Measurements from ENCODE around the gene GMNC. TPM values are rescaled to one million over a fixed set of nuclear protein-coding genes. Genes with fewer than 3 reads are reported as not detected.
A peak's percentile ranks its signal among the peaks of the same experiment; 100 is the strongest.

Gene GMNC
- total and polyA plus RNA-seq, 4 donors: 1.7 to 2.6 (median 2.4) TPM

GRCh38 chr3:190860521-190860920 lies 2.0 kb downstream of the GMNC start:
- Histone ChIP-seq H3K4me3 (ENCODE audit: low read depth in 1 of 3, low read length in 3 of 3) (no peak overlapping the region), H3K27me3 (ENCODE audit: control insufficient read depth in 4 of 4, insufficient read depth in 4 of 4, low read length in 3 of 4) (no peaks in the 10 kb centered on the region), H3K9me3 (ENCODE audit: control insufficient read depth in 4 of 4, low read length in 3 of 4) (no peaks in the 10 kb centered on the region), H3K36me3 (ENCODE audit: control insufficient read depth in 4 of 4, insufficient read depth in 3 of 4, low read depth in 1 of 4, low read length in 3 of 4) (peaks cover 0 to 7% (median 2%) of the 10 kb centered on the region in 4 donors), H3K4me1 (ENCODE audit: control insufficient read depth in 4 of 4, insufficient read depth in 4 of 4, low read length in 3 of 4) (peaks cover 0 to 44% (median 18%) of the 10 kb centered on the region in 4 donors), H3K9ac (ENCODE audit: low read depth in 1 of 2, low read length in 2 of 2) (no peak overlapping the region), H3K27ac (ENCODE audit: low read depth in 1 of 2, low read length in 2 of 2) (peak overlapping the region; percentile 37 to 66)
- no peak for DNase-seq (ENCODE audit: low spot score)
- 73% methylated on average over 7 of the region's 7 CpGs for WGBS
- TF ChIP-seq EGR1 (IDR thresholded peaks at IDR 0.05; ENCODE audit: low read depth in 2 of 2) (no peak), FOXA1 (IDR thresholded peaks at IDR 0.05) (no peak)

DNA sequence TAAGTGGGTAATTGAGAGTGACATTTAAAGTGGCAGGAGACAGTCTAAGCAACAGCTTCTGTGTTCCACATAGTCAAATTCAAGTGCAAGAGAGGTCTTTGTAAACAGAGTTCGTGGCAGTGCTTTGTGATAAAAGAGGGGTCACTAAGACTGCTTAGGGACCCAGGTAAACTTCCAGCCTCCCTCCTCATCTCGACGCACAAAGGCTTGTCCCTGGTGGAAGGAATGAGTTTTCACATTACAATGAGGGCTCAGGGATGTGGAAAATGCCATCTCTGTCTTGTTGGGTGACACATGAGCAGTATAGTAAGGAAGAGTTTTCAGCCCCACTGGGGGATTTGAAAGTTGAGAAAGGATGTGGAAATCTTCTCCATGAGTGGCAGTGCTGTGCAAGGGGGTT lies 7.3 kb downstream of the GMNC start:
- Histone ChIP-seq H3K27me3 (ENCODE audit: control insufficient read depth in 4 of 4, insufficient read depth in 4 of 4, low read length in 3 of 4) (no peaks in the 10 kb centered on the region), H3K36me3 (ENCODE audit: control insufficient read depth in 4 of 4, insufficient read depth in 3 of 4, low read depth in 1 of 4, low read length in 3 of 4) (peaks cover 0 to 16% (median 6%) of the 10 kb centered on the region in 4 donors), H3K4me3 (ENCODE audit: low read depth in 1 of 3, low read length in 3 of 3) (no peak overlapping the region), H3K4me1 (ENCODE audit: control insufficient read depth in 4 of 4, insufficient read depth in 4 of 4, low read length in 3 of 4) (peaks cover 0 to 11% (median under 1%) of the 10 kb centered on the region in 4 donors), H3K27ac (ENCODE audit: low read depth in 1 of 2, low read length in 2 of 2) (no peak overlapping the region), H3K9me3 (ENCODE audit: control insufficient read depth in 4 of 4, low read length in 3 of 4) (no peaks in the 10 kb centered on the region), H3K9ac (ENCODE audit: low read depth in 1 of 2, low read length in 2 of 2) (no peak overlapping the region)
- no peak for DNase-seq (ENCODE audit: low spot score)
- TF ChIP-seq ZBTB33 (IDR thresholded peaks at IDR 0.05): no peak
- TF ChIP-seq, protein P1, sequence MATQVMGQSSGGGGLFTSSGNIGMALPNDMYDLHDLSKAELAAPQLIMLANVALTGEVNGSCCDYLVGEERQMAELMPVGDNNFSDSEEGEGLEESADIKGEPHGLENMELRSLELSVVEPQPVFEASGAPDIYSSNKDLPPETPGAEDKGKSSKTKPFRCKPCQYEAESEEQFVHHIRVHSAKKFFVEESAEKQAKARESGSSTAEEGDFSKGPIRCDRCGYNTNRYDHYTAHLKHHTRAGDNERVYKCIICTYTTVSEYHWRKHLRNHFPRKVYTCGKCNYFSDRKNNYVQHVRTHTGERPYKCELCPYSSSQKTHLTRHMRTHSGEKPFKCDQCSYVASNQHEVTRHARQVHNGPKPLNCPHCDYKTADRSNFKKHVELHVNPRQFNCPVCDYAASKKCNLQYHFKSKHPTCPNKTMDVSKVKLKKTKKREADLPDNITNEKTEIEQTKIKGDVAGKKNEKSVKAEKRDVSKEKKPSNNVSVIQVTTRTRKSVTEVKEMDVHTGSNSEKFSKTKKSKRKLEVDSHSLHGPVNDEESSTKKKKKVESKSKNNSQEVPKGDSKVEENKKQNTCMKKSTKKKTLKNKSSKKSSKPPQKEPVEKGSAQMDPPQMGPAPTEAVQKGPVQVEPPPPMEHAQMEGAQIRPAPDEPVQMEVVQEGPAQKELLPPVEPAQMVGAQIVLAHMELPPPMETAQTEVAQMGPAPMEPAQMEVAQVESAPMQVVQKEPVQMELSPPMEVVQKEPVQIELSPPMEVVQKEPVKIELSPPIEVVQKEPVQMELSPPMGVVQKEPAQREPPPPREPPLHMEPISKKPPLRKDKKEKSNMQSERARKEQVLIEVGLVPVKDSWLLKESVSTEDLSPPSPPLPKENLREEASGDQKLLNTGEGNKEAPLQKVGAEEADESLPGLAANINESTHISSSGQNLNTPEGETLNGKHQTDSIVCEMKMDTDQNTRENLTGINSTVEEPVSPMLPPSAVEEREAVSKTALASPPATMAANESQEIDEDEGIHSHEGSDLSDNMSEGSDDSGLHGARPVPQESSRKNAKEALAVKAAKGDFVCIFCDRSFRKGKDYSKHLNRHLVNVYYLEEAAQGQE (IDR thresholded peaks at IDR 0.05): no peak
- no peak for TF ChIP-seq GABPA (IDR thresholded peaks at IDR 0.05 in 1 of 2, conservative IDR thresholded peaks at IDR 0.05 in 1 of 2)
- TF ChIP-seq, protein P2, sequence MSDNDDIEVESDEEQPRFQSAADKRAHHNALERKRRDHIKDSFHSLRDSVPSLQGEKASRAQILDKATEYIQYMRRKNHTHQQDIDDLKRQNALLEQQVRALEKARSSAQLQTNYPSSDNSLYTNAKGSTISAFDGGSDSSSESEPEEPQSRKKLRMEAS (IDR thresholded peaks at IDR 0.05): no peak
- TF ChIP-seq HNF4G (IDR thresholded peaks at IDR 0.05): no peak
- no peak for TF ChIP-seq EGR1 (IDR thresholded peaks at IDR 0.05; ENCODE audit: low read depth in 2 of 2)
- WGBS: 81% methylated on average over 3 of the region's 3 CpGs

- H3K9ac ChIP-seq (ENCODE audit: low read depth in 1 of 2, low read length in 2 of 2): no peak overlapping the region
- no peaks in the 10 kb centered on the region for H3K9me3 ChIP-seq (ENCODE audit: control insufficient read depth in 4 of 4, low read length in 3 of 4)
- H3K4me1 ChIP-seq (ENCODE audit: control insufficient read depth in 4 of 4, insufficient read depth in 4 of 4, low read length in 3 of 4): peaks cover 0 to 11% (median 0%) of the 10 kb centered on the region in 4 donors
- peaks cover 0 to 16% (median 6%) of the 10 kb centered on the region in 4 donors for H3K36me3 ChIP-seq (ENCODE audit: control insufficient read depth in 4 of 4, insufficient read depth in 3 of 4, low read depth in 1 of 4, low read length in 3 of 4)
- H3K4me3 ChIP-seq (ENCODE audit: low read depth in 1 of 3, low read length in 3 of 3): no peak overlapping the region
- DNase-seq (ENCODE audit: low spot score): no peak
- no peak overlapping the region for H3K27ac ChIP-seq (ENCODE audit: low read depth in 1 of 2, low read length in 2 of 2)
- H3K27me3 ChIP-seq (ENCODE audit: control insufficient read depth in 4 of 4, insufficient read depth in 4 of 4, low read length in 3 of 4): no peaks in the 10 kb centered on the region
- 89% methylated on average over 4 of the region's 4 CpGs for WGBS
- TF ChIP-seq ZBTB33 (IDR thresholded peaks at IDR 0.05) (no peak), EGR1 (IDR thresholded peaks at IDR 0.05; ENCODE audit: low read depth in 2 of 2) (no peak), GABPA (IDR thresholded peaks at IDR 0.05 in 1 of 2, conservative IDR thresholded peaks at IDR 0.05 in 1 of 2) (no peak), SP1 (IDR thresholded peaks at IDR 0.05) (no peak), HNF4A (conservative IDR thresholded peaks at IDR 0.05) (no peak), RAD21 (IDR thresholded peaks at IDR 0.05) (no peak), ATF3 (IDR thresholded peaks at IDR 0.05) (no peak), TAF1 (conservative IDR thresholded peaks at IDR 0.05) (no peak), HNF4G (IDR thresholded peaks at IDR 0.05) (no peak), JUND (IDR thresholded peaks at IDR 0.05) (no peak), FOXA2 (IDR thresholded peaks at IDR 0.05) (no peak), NR2F2 (IDR thresholded peaks at IDR 0.05) (no peak)
- TF ChIP-seq, protein P1 (IDR thresholded peaks at IDR 0.05): no peak
- TF ChIP-seq, protein P2 (IDR thresholded peaks at IDR 0.05): no peak
Measured at GRCh38 chr3:190854062-190854461, 8.4 kb downstream of the GMNC start.

Data from liver (tissue), 9 donors.